Prostate gland (tissue), 2 donors: ENCODE results near the gene PIK3IP1. TPM values are rescaled to one million over a fixed set of nuclear protein-coding genes. Genes with fewer than 3 reads are reported as not detected.
"Not testable (repeated sequence)": the region's sequence is repeated elsewhere in the genome, so short reads cannot be mapped to it uniquely, and the experiment has no call there.

Source experiments
- DNase-seq: peaks from one replicate; pipeline ENCODE4 v3.0.0-alpha.2; 2019; ENCODE audit warnings: low spot score
- H3K27ac ChIP-seq, 2 donors: fragments of 200-600 bp; sonication (generic); 2 replicates each; pipeline ENCODE4 v1.5.1; 2017 to 2019
- H3K27me3 ChIP-seq: fragments of 200-600 bp; sonication (generic); replicated peaks from 2 replicates; pipeline ENCODE4 v1.5.1; 2019; ENCODE audit not compliant: insufficient read depth
- H3K36me3 ChIP-seq, 2 donors: fragments of 200-600 bp; sonication (generic); 1 replicate in 1 of 2; 2 replicates in 1 of 2; pipeline versions ENCODE4 v1.5.1 to v1.8.1; 2017 to 2019
- H3K4me1 ChIP-seq: fragments of 200-600 bp; sonication (generic); replicated peaks from 2 replicates; pipeline ENCODE4 v1.5.1; 2019
- H3K4me3 ChIP-seq, 2 donors: fragments of 200-600 bp; sonication (generic); 2 replicates each; pipeline ENCODE4 v1.5.1; 2017 to 2019
- H3K9me3 ChIP-seq: fragments of 200-600 bp; sonication (generic); 2 replicates; pipeline ENCODE4 v1.5.1; 2017
- CTCF ChIP-seq, 4 experiments: fragments of 200-600 bp in 2 of 4; fragments of 450-650 bp in 2 of 4; sonication (generic) in 2 of 4; IDR thresholded peaks; 1 replicate in 3 of 4; 2 replicates in 1 of 4; pipeline ENCODE4 v1.5.1; 2016 to 2019; ENCODE audit warnings: antibody characterized with exemption in 4 of 4, mild to moderate bottlenecking in 2 of 4, moderate library complexity in 2 of 4
- POLR2A ChIP-seq: fragments of 450-650 bp; IDR thresholded peaks from one replicate; pipeline ENCODE4 v1.6.1; 2016; ENCODE audit warnings: antibody characterized with exemption, mild to moderate bottlenecking
- POLR2AphosphoS5 ChIP-seq: sonication (generic); formaldehyde crosslinking; IDR thresholded peaks from one replicate; pipeline ENCODE4 v1.6.1; 2017; ENCODE audit warnings: antibody characterized with exemption
- WGBS: methylation state at CpG from one replicate; pipeline ENCODE4 v1.1.5; 2018; 5-methylcytosine and 5-hydroxymethylcytosine counted together
- intact Hi-C: fragments of 100-400 bp; cut with DNase I; formaldehyde crosslinking; loops from one replicate; pipeline ENCODE4 v1.14.2; 2022
- total RNA-seq, 2 donors: library from RNA; depleted of rRNA; stranded (reverse); fragments of >200 nt; gene quantifications; one replicate each; pipeline ENCODE4 v1.1.0, GENCODE V29; 2016

The PIK3IP1 gene
- total RNA-seq, 2 donors from 2014 or later, result 25.6 to 124 TPM

- WGBS, result 25% methylated on average over 9 of the region's 9 CpGs
- TF ChIP-seq CTCF (IDR thresholded peaks at IDR 0.05) (no peak), POLR2A (peak; percentile 29), POLR2AphosphoS5 (peak; percentile 62)
- Histone ChIP-seq H3K36me3 (no peaks in the 10 kb centered on the region), H3K27me3 (no peaks in the 10 kb centered on the region), H3K4me3 (peak overlapping the region; percentile 58 to 59), H3K27ac (peak overlapping the region; percentile 86 to 88), H3K9me3 (no peaks in the 10 kb centered on the region), H3K4me1 (peaks cover 11% of the 10 kb centered on the region)
- DNase-seq, result peak; percentile 80
- intact Hi-C loops, result no loop called here
These were observed 43.0 kb downstream of the PIK3IP1 start for GRCh38 chr22:31248965-31249958.

GRCh38 chr22:31248138-31248745, 44.0 kb downstream of the PIK3IP1 start:
- peak; percentile 96 for DNase-seq
- Histone ChIP-seq H3K27me3 (no peaks in the 10 kb centered on the region), H3K36me3 (no peaks in the 10 kb centered on the region), H3K4me1 (peaks cover 6% of the 10 kb centered on the region), H3K27ac (peak overlapping the region; percentile 86 to 88), H3K4me3 (peak overlapping the region; percentile 58 to 59), H3K9me3 (no peaks in the 10 kb centered on the region)
- intact Hi-C loops, result no loop called here
- 6% methylated on average over 14 of the region's 17 CpGs for WGBS
- TF ChIP-seq POLR2AphosphoS5 (peak; percentile 98), POLR2A (peak; percentile 95), CTCF (IDR thresholded peaks at IDR 0.05) (peak in 1 of 4 experiments; percentile 10)

GRCh38 chr22:31247726-31248125, 44.6 kb downstream of the PIK3IP1 start:
- Histone ChIP-seq H3K27me3 (no peaks in the 10 kb centered on the region), H3K36me3 (no peaks in the 10 kb centered on the region), H3K27ac (peak overlapping the region; percentile 86 to 88), H3K4me1 (peaks cover 6% of the 10 kb centered on the region), H3K9me3 (no peaks in the 10 kb centered on the region), H3K4me3 (peak overlapping the region; percentile 58 to 59)
- intact Hi-C loops, result no loop called here
- TF ChIP-seq POLR2AphosphoS5 (no peak), POLR2A (no peak), CTCF (IDR thresholded peaks at IDR 0.05) (no peak)
- WGBS, result 31% methylated on average over 1 of the region's 1 CpG
- no peak for DNase-seq

GRCh38 chr22:31246687-31247086, 45.6 kb downstream of the PIK3IP1 start:
- Histone ChIP-seq H3K4me1 (peaks cover 6% of the 10 kb centered on the region), H3K9me3 (no peaks in the 10 kb centered on the region), H3K4me3 (no peak overlapping the region), H3K27me3 (no peaks in the 10 kb centered on the region), H3K27ac (peak overlapping the region in 1 of 2 donors; percentile 86), H3K36me3 (no peaks in the 10 kb centered on the region)
- DNase-seq, result no peak
- 80% methylated on average over 2 of the region's 2 CpGs for WGBS
- intact Hi-C loops, result no loop called here
- TF ChIP-seq POLR2A, result no peak
- no peak for TF ChIP-seq POLR2AphosphoS5
- TF ChIP-seq CTCF (IDR thresholded peaks at IDR 0.05), result no peak

GRCh38 chr22:31245998-31246397, 46.3 kb downstream of the PIK3IP1 start:
- H3K4me3 ChIP-seq, H3K27ac ChIP-seq, H3K9me3 ChIP-seq, H3K27me3 ChIP-seq, intact Hi-C loops, H3K4me1 ChIP-seq, H3K36me3 ChIP-seq, DNase-seq: not testable (repeated sequence)
- 73% methylated on average over 12 of the region's 12 CpGs for WGBS
